GM18907 (cell line): ENCODE data around the gene CFAP57.

ENCODE experiments used
- ATAC-seq: cut with Tn5 transposase; IDR thresholded peaks from one replicate; pipeline ENCODE4 v1.9.1; 2021; ENCODE audit warnings: mild to moderate bottlenecking, moderate library complexity; ENCODE audit not compliant: unreplicated experiment

Gene CFAP57

DNA sequence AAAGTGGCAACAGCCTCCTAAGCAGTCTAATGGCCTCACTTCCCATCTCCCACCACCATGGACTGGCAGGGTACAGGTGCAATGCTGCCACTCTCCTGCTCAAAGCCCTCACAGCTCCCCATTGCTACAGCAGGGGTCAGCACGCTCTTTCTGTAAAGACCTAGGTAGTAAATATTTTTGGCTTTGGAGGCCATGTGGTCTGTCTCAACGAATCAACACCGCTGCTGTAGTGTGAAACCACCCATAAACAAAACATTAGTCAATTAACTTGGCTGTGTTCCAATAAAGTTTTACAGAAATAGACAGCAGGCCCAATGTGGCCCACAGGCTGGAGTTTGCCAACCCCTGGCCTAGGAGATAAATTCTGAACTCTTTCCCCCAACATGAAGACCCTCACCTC, 53.0 kb downstream of the CFAP57 start:
- ATAC-seq: no peak

DNA sequence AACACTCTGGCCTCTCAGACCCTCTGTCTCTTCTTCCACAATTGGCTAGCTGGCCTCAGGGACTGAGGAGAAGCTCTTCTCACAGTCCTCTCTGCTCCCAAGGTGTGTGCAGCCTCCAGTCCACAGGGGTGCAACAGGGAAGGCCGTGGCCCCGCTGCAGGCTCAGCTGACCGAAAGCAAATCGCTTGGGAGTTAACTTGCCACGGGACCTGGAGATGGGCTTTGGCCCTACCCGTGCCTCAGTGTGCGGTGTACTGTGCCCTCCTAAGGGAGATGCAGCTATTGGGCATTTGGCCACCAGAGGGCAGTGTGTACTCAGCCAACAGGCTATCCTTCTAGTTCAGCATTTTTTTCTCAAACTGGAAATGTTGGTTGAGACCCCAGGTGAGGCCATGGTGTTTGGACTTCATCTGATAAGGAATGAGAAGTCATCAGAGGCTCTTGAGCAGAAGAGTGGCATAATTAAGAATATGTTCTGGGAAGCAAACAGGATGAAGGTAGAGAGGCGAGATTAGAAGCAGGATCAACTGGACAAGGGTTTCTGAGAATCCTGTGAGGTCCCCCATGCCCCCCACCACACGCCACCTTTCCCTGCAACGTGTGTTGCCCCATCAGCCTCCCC, 55.1 kb downstream of the CFAP57 start:
- no peak for ATAC-seq

DNA sequence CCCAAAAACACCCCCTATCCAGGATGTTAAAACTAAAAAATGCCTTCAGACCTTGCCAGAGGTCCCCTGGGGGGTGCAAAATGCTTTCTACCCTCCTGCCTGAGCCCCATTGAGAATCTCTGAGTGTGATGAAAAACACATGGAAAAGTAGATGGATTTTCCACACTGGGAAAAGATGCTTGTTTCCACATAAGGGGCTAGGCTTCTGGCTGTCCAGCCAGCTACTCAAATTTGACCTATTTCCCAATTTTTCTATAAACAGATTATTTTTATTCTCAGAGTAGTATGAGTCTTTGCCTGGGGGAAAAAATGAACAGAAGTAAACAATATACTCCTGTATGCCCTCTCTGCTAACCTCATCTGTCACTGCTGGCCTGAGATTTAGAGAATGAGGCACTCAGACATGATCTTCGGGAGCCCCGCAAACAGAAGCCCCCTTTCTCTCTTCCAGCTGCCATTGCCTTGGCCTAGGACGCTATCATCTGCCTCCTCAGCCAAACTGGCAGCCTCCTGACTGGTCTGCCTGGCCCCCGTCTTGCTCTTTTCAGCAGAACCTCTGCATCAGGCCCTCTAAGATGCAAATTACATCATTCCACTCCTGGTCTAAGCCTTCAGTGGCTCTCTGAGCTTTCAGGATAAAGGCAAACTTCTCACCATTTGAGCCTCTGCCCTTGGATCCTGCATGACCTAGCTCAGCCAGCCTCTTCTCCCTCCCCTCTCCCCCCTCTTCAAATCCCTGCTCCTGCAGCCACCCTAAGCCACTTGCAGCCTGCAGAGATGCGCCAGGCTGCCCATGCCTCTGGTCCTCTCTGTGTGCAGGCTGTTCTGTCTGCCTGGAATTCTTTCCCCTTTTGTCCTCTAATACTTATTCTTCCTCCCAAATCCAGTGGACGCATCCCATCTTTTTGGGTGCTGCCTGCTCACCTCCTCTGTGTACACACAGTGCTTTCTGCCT, 58.0 kb downstream of the CFAP57 start:
- no peak for ATAC-seq

DNA sequence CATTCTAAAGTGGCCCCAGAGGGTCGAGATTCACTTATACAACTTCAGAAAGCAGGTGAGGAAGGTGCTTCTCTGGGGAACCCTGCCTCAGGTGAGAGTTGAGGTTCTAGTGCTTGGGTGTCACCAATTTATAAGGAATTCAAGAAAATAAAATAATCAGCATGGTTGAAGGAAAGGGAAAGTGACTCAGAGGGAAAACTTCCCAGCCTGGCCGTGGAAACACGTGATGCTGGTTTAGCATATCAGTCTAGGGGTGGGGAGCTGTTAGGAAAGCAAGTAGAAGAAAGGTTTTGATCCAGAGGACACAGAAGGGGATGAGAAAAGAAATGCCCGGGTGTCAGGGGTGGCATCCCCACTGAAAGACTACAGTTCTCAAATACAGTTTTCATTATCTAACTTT, 59.9 kb downstream of the CFAP57 start:
- no peak for ATAC-seq

DNA sequence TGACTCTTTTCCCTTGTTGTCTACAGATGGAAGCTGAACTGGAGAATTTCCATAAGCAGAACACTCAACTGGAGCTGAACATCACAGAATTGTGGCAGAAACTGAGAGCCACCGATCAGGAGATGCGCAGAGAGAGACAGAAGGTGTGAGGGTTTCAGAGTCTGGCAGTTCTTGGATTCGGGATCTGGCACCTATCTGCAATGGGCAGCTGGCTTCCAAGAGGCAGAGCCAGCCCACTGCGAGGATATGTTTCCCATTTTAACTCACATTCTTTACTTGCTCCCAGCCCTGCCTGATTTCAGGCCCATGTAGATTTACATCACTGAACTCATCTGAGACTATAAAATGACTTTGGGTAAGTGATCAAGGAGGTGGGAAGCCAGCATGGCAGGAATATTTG, 60.4 kb downstream of the CFAP57 start:
- ATAC-seq: no peak

DNA sequence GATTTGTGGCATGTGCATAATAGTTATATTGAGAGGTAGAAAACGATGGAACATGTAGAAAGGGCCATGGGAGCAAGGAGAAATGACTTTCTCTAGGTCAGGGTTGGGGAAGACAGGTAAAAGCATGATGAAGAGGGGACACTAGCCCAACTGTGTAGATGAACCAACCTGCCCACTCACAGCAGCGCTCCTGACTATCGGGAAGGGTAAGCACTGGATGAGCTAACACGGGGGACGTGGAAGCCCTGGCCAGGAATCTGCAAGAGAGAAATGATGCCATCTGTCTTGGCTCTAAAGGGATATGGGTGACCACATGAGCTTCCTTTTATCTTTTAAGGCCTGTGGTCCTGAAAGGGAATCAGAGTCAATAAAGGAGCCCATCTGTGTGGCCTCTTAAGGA, 61.5 kb downstream of the CFAP57 start:
- no peak for ATAC-seq

DNA sequence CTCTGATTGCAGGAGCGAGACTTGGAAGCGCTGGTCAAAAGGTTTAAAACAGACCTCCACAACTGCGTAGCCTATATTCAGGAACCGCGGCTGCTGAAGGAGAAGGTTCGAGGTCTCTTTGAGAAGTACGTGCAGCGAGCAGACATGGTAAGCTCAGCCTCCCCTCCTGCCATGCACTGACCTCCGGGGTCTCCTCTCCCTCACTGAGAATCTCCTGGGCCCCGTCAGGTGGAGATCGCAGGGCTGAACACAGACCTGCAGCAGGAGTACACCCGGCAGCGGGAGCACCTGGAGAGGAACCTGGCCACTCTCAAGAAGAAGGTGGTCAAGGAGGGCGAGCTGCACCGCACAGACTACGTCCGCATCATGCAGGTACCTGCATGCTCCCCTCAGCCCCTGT, 62.1 kb downstream of the CFAP57 start:
- ATAC-seq: no peak

DNA sequence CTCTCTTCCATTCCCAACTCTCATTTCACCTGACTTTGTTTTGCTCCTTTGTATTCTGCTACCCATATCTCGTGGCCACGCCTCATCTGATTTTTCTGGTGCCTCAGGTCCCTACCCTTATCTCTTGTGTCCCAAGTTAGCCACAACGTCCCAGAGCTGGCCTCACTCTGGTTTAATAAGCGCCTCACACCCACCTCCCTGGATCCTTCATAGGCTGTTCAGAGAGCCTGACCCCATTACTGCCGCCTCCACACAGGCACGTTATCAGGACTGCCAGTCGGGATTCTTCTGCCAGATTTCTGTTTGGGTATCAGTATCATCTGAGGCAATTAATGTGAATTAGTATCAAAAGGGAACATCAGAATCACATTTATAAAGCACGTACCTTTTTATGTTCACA, 62.9 kb downstream of the CFAP57 start:
- no peak for ATAC-seq

DNA sequence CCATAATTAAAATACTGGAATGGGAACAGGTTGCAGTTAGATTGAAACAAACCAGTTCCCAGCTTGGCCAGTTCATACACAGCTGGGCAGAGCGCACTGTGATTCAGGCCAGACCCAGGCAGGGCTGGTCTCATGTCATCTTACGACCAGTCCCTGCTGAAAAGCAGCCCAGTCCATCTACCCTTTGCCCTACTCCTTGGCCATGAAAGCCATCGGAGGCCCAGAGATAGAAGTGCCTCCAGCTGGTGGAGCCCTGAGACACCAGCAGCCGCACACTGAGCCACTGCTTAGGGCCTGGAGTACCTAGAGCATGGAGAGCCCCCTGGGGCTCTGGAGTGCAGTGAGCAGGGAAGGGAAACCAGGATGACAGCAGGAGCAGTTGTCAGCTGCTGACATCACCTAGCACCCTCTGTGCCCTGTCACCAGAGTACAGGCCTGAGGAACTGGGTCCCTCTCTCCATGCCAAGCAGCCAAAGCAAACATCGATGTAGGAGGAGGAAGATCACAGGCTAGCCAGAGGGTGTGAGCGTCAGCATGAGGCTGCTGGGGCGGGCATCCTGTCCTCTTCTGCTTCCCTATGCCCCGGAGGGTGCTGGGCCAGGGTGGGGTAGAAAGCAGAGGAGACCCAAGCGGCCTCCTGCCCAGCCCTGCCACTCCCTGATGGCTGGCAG, 63.5 kb downstream of the CFAP57 start:
- ATAC-seq: no peak

DNA sequence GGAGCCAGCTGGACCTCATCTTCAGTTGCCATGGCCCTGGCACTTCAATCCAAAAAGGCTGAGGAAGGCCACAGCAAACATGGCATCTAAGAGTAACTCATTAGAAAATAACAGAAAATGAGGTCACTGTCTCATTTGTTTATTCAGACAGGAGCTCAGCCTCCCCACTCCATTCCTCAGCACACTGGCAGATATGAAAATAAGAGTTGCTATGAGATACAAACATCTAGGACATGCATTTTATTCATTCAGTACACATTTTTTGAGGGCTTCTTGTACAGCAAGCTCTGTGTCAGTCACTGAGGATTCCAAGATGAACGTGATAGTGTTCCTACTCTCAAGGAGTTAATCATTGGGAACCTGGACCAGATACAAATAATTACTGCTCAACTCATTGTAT, 65.0 kb downstream of the CFAP57 start:
- ATAC-seq: no peak

DNA sequence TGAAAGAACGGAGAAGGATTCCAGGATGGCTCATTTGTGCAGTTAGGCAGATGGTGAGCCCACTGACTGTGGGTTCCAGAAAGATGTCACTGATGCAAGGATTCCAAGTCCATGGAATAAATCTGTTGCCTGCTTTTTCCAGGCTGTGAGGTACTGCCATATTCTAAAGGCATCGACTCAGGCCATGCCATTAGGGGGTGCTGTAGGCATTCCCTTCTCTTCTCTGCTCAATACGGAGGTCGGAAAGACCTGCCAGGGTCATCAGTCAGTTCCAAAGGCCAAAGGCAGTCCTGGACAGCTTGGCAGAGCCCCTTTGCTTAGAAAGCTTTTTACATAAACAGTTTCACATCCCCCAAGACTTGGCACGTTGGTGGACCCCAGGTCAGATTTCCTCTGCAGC, 66.0 kb downstream of the CFAP57 start:
- no peak for ATAC-seq

DNA sequence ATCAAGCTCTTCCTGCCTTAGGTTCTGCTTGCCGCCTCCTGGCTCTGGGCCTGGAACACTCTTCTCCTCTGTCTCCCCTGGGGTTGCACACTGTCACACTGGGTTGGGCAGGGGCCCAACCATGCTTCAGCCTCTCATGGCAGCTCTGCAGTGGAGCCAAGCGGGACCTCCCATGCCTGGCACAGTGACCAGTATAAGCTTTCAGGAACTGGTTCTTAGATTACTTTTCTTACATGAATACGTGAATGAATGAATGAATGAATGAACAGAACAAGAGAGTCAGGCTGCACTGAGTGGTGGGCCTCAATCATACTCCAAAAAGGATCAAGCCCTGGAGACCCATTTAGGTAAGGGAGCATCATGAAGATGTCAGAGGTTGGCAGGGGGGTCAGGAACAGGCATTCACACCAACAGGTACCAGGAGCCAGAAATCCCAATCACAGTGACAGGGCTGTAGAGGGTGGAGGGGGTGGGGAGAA, 66.9 kb downstream of the CFAP57 start:
- peak; percentile 29 for ATAC-seq

DNA sequence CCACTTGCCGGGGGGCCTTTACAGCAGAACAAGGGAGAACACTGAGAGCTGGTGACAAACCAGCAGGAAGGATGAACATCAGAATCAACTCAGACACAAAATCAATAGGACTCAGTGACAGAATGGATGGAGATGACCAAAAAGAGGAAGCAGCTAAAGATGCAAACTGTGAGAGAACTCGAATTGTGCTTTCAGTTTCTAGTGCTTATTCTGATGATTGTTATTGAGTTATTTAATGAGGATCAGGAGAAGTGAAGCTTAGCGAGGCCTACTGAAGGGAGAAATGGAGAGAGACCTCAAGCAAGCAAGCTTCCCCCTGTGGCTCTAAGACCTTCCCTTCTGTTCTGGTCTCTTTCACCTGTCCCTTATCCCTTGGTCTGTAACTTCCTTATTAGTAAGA, 67.4 kb downstream of the CFAP57 start:
- ATAC-seq: peak; percentile 58

DNA sequence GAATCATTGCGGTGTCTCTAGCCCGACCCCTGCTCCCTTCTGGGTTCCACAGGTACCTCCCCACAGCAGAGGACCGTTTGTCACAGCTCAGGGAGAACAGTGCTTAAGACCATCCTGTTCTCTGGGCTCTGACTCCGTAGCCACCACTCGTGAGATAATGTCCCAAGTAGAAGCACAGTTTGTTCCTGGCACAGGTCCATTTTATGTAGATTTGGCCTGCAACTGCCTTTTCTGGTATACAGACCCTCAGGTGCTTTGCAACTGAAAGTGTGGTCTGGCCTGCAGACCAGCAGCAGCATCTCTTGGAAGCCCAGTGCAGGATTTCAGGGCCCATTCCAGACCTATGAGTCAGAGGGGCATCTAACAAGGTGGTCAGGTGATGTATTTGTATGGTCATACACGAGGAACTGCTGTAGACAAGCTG, 69.3 kb downstream of the CFAP57 start:
- no peak for ATAC-seq

DNA sequence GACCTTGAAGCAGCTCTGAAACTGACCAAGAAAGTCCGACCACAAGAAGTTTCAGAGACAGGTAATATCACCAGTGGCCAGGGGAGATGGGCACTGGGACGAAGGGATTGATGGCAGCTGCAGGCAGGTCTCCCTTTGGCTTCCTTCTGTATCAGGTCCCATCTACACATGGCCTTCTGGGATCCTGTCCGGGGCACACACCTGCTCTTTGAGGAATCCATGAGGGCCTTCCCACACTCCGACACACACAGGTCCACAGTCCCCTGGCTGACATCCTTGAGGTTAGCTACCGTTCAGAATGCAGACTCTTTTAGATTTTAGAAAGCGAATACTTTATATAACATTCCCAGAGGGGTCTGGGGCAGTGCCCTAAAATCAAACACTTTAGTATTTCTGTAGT, 71.2 kb downstream of the CFAP57 start:
- no peak for ATAC-seq

DNA sequence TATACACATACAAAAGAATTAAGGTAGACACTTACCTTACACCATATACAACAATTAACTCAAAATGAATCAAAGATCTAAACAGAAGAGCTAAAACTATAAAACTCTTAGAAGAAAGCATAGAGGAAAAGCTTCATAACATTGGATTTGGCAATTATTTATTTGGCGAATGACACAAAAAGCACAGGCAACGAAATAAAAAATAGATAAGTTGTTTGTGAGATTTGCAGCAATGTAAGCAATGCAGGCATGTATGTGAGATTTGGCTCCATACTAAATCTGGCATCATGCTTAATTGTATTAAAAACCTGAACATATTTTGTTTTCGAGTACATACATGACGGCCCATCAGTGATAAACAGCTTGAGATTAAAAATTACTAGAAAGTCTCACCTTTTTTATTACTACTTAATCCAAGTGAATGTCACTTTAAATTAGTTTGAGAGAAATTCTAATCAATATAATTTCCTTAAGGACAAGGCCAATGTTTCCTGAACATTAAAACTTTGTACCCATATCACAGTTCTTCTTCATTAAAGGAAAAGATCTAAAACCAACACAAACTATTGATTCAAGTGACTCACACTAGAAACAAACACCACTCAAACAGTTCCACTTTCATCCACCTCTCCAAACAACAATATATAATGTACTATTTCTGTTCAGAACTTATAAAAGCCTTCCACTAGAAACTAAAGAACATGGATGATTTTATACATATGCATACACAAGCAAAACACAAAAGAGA, 74.5 kb downstream of the CFAP57 start:
- ATAC-seq: no peak

DNA sequence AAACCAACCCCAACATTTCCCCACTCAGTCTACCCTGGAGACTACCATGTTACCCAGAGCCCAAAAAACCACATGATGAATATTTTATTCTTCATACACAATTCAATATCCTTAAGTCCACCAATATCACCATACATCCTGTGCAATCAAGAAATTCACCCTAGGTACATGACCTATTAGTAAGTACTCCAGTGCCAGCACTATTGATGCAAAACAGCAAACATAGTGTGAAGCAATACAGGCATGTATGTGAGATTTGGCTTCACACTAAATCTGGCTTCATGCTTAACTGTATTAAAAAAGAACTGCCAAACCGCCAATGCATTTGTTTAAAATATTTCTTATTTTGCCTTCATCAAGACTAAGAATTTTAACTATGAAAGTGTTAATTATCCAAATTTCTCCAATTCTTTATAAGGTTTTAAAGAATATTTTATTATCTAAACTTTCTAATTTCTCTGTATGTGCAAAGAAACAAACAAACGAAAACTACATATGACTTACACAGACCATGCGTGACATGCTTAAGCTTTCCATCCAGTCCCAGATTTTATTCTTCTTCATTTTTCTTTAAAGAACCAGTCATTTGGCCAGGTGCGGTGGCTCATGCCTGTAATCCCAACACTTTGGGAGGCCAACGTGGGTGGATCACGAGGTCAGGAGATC, 75.3 kb downstream of the CFAP57 start:
- no peak for ATAC-seq

DNA sequence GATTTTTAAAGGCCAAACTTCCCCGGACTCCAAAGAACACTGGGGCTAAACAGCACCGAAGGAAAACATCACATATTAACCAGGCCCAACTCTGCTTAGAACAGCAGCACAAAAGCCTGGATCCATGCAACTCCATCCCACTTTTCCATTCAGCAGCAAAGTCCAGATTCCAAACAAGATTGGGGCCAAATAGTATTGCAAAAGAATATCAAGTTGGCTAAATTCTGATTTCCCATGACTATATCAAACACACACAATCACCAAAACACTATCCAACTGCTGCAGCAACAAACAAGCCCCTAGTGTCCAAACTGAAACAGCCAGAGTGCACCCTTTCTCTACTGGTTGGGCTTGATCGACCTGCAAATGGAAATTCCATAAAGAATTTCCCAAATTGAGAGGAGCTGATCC, 78.2 kb downstream of the CFAP57 start:
- no peak for ATAC-seq

DNA sequence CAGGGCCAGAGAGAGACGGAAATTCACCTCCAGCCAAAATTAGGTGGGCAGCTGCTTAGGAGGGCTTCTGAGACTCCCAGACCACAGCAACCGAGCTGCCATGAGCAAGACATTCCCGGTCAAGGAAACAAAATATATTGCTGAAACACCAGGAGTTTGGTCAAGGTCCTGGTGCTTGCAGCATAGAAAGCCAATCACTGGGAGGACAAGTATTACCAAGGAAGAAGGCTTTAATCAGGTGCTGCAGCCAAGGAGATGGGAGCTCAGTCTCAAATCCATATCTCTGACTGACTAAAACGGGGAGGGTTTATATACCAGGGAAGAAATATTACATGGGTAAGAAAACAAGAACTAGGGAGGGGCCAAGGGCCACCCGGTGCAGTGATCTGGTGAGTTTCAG, 78.9 kb downstream of the CFAP57 start:
- ATAC-seq: no peak

DNA sequence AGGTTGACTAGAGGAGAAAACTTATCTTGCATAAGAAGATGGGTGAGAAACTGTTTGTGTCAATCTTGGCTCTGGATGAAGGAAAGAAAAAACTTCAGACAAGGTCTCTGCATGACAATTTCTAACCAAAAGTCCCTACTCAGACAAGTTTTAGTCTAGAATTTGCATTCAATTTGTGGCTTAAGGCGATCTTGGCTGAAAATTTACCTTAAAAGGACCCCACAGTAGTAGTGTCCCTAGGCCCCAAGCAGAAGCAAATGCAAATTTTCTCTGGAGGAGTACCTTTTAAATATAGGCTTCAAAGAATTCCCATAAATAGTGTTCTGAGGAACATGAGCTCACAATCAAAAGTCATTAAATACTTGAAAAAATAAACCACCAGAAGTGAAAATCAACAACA, 80.1 kb downstream of the CFAP57 start:
- no peak for ATAC-seq
